Activated naive CD8-positive, alpha-beta T cell treated with anti-CD3 and anti-CD28 coated beads, Interleukin-2, amount 50 U/mL, for 24 hours (primary cell): Measurements from ENCODE around the gene OR2AJ1.

Experiments
- ATAC-seq: fragments of 150-1000 bp; cut with Tn5 transposase; one replicate; pipeline ENCODE4 v1.10.0; 2021
- DNase-seq: peaks from one replicate; pipeline ENCODE4 v3.0.0; 2021
- H3K27ac Mint-ChIP-seq: one replicate; pipeline ENCODE4 v1.8.0; 2021; ENCODE audit warnings: mild to moderate bottlenecking, mixed read lengths
- H3K27me3 Mint-ChIP-seq: one replicate; pipeline ENCODE4 v1.8.0; 2021; ENCODE audit warnings: mixed read lengths
- H3K36me3 Mint-ChIP-seq: one replicate; pipeline ENCODE4 v1.8.0; 2021; ENCODE audit warnings: low read depth, mixed read lengths
- H3K4me1 Mint-ChIP-seq: one replicate; pipeline ENCODE4 v1.8.0; 2021; ENCODE audit warnings: mixed read lengths
- H3K4me3 Mint-ChIP-seq: one replicate; pipeline ENCODE4 v1.8.0; 2021; ENCODE audit warnings: mild to moderate bottlenecking, moderate library complexity, mixed read lengths
- H3K9me3 Mint-ChIP-seq: one replicate; pipeline ENCODE4 v1.8.0; 2021; ENCODE audit warnings: mixed read lengths

The OR2AJ1 gene

GRCh38 chr1:247924868-247925267 lies at the start of gene OR2AJ1:
OR2AJ1 (plus strand) TSS chr1:247924889; CDS start chr1:247933769, 8,880 bp downstream.
- no peak for ATAC-seq
- H3K27ac Mint-ChIP-seq: no peak within 1 kb of the TSS
- H3K4me1 Mint-ChIP-seq: no peaks in the 10 kb centered on the region
- no peaks in the 10 kb centered on the region for H3K27me3 Mint-ChIP-seq
- no peak within 1 kb of the TSS for H3K4me3 Mint-ChIP-seq
- H3K9me3 Mint-ChIP-seq: no peaks in the 10 kb centered on the region
- no peak for DNase-seq
- no peaks in the 10 kb centered on the region for H3K36me3 Mint-ChIP-seq

- ATAC-seq: no peak
- Mint-ChIP-seq H3K27me3 (no peaks in the 10 kb centered on the region), H3K4me3 (no peak overlapping the region), H3K27ac (no peak overlapping the region), H3K4me1 (no peaks in the 10 kb centered on the region), H3K36me3 (no peaks in the 10 kb centered on the region), H3K9me3 (peaks cover 5% of the 10 kb centered on the region)
- no peak for DNase-seq
Measured at GRCh38 chr1:247883346-247883745, 41.3 kb upstream of the OR2AJ1 start.

GRCh38 chr1:247884797-247885413 lies 39.8 kb upstream of the OR2AJ1 start:
- Mint-ChIP-seq H3K4me3 (no peak overlapping the region), H3K36me3 (no peaks in the 10 kb centered on the region), H3K9me3 (no peaks in the 10 kb centered on the region), H3K4me1 (no peaks in the 10 kb centered on the region), H3K27ac (no peak overlapping the region), H3K27me3 (no peaks in the 10 kb centered on the region)
- ATAC-seq (peak; percentile 33), DNase-seq (no peak)

GRCh38 chr1:247895163-247895637 lies 29.5 kb upstream of the OR2AJ1 start, which contains the start of gene OR2W3:
OR2W3 (plus strand) TSS chr1:247895587; CDS start chr1:247895587, 0 bp downstream.
- no peak within 1 kb of the TSS for H3K4me3 Mint-ChIP-seq
- H3K27ac Mint-ChIP-seq: no peak within 1 kb of the TSS
- ATAC-seq (no peak), DNase-seq (no peak)
- no peaks in the 10 kb centered on the region for H3K4me1 Mint-ChIP-seq
- no peaks in the 10 kb centered on the region for H3K9me3 Mint-ChIP-seq
- no peaks in the 10 kb centered on the region for H3K36me3 Mint-ChIP-seq
- H3K27me3 Mint-ChIP-seq: no peaks in the 10 kb centered on the region

GRCh38 chr1:247895976-247896375 lies 28.7 kb upstream of the OR2AJ1 start:
- DNase-seq (no peak), ATAC-seq (no peak)
- Mint-ChIP-seq H3K4me1 (no peaks in the 10 kb centered on the region), H3K27me3 (no peaks in the 10 kb centered on the region), H3K9me3 (no peaks in the 10 kb centered on the region), H3K36me3 (no peaks in the 10 kb centered on the region), H3K27ac (no peak overlapping the region), H3K4me3 (no peak overlapping the region)

- ATAC-seq (no peak), DNase-seq (no peak)
- Mint-ChIP-seq H3K4me3 (no peak overlapping the region), H3K27ac (no peak overlapping the region), H3K9me3 (peaks cover 12% of the 10 kb centered on the region), H3K4me1 (peaks cover 19% of the 10 kb centered on the region), H3K27me3 (peaks cover 2% of the 10 kb centered on the region), H3K36me3 (no peaks in the 10 kb centered on the region)
Measured at GRCh38 chr1:247904122-247904521, 20.6 kb upstream of the OR2AJ1 start.

GRCh38 chr1:247905181-247905580 lies 19.5 kb upstream of the OR2AJ1 start:
- Mint-ChIP-seq H3K27me3 (peaks cover 2% of the 10 kb centered on the region), H3K9me3 (peaks cover 12% of the 10 kb centered on the region), H3K4me1 (peaks cover 19% of the 10 kb centered on the region), H3K4me3 (no peak overlapping the region), H3K36me3 (no peaks in the 10 kb centered on the region), H3K27ac (no peak overlapping the region)
- no peak for ATAC-seq
- DNase-seq: no peak

GRCh38 chr1:247905910-247906503 lies 18.7 kb upstream of the OR2AJ1 start:
- Mint-ChIP-seq H3K4me1 (peaks cover 19% of the 10 kb centered on the region), H3K4me3 (peak overlapping the region; percentile 66), H3K36me3 (no peaks in the 10 kb centered on the region), H3K27me3 (peaks cover 2% of the 10 kb centered on the region), H3K27ac (peak overlapping the region; percentile 46), H3K9me3 (peaks cover 12% of the 10 kb centered on the region)
- ATAC-seq (peak; percentile 44), DNase-seq (no peak)

GRCh38 chr1:247906504-247907047 lies 18.1 kb upstream of the OR2AJ1 start:
- H3K27me3 Mint-ChIP-seq: peaks cover 2% of the 10 kb centered on the region
- H3K36me3 Mint-ChIP-seq: no peaks in the 10 kb centered on the region
- H3K4me1 Mint-ChIP-seq: peaks cover 19% of the 10 kb centered on the region
- peaks cover 12% of the 10 kb centered on the region for H3K9me3 Mint-ChIP-seq
- DNase-seq (no peak), ATAC-seq (peak; percentile 92)
- peak overlapping the region; percentile 66 for H3K4me3 Mint-ChIP-seq
- peak overlapping the region; percentile 46 for H3K27ac Mint-ChIP-seq

GRCh38 chr1:247908766-247909165 lies 15.9 kb upstream of the OR2AJ1 start:
- Mint-ChIP-seq H3K27me3 (peaks cover 2% of the 10 kb centered on the region), H3K36me3 (no peaks in the 10 kb centered on the region), H3K4me3 (no peak overlapping the region), H3K27ac (no peak overlapping the region), H3K9me3 (peaks cover 10% of the 10 kb centered on the region), H3K4me1 (peaks cover 19% of the 10 kb centered on the region)
- ATAC-seq: no peak
- DNase-seq: no peak

- Mint-ChIP-seq H3K4me3 (no peak overlapping the region), H3K36me3 (no peaks in the 10 kb centered on the region), H3K27me3 (peaks cover 2% of the 10 kb centered on the region), H3K27ac (no peak overlapping the region), H3K4me1 (no peaks in the 10 kb centered on the region), H3K9me3 (no peaks in the 10 kb centered on the region)
- DNase-seq: no peak
- no peak for ATAC-seq
Measured at GRCh38 chr1:247913786-247914185, 10.9 kb upstream of the OR2AJ1 start.

GRCh38 chr1:247914941-247915662 lies 9.6 kb upstream of the OR2AJ1 start:
- Mint-ChIP-seq H3K4me3 (no peak overlapping the region), H3K9me3 (no peaks in the 10 kb centered on the region), H3K36me3 (no peaks in the 10 kb centered on the region), H3K27me3 (peaks cover 2% of the 10 kb centered on the region), H3K27ac (no peak overlapping the region), H3K4me1 (no peaks in the 10 kb centered on the region)
- no peak for ATAC-seq
- DNase-seq: no peak

- no peak within 1 kb of the TSS for H3K27ac Mint-ChIP-seq
- no peaks in the 10 kb centered on the region for H3K36me3 Mint-ChIP-seq
- peaks cover 2% of the 10 kb centered on the region for H3K27me3 Mint-ChIP-seq
- DNase-seq (no peak), ATAC-seq (no peak)
- no peak within 1 kb of the TSS for H3K4me3 Mint-ChIP-seq
- H3K9me3 Mint-ChIP-seq: no peaks in the 10 kb centered on the region
- H3K4me1 Mint-ChIP-seq: no peaks in the 10 kb centered on the region
Measured at GRCh38 chr1:247919952-247920351, 4.7 kb upstream of the OR2AJ1 start, which contains the start of gene OR2T8. OR2T8 (plus strand) TSS chr1:247920252; CDS start chr1:247921018, 766 bp downstream.

- no peak overlapping the region for H3K4me3 Mint-ChIP-seq
- H3K4me1 Mint-ChIP-seq: no peaks in the 10 kb centered on the region
- H3K27ac Mint-ChIP-seq: no peak overlapping the region
- H3K27me3 Mint-ChIP-seq: no peaks in the 10 kb centered on the region
- DNase-seq (no peak), ATAC-seq (no peak)
- H3K36me3 Mint-ChIP-seq: no peaks in the 10 kb centered on the region
- H3K9me3 Mint-ChIP-seq: no peaks in the 10 kb centered on the region
Measured at GRCh38 chr1:247923941-247924340, 748 bp upstream of the OR2AJ1 start.
